ENCODE measurements around the gene NBPF1.
"Not testable (repeated sequence)": the region's sequence is repeated elsewhere in the genome, so short reads cannot be mapped to it uniquely, and the experiment has no call there.

Gene NBPF1

GRCh38 chr1:16621681-16622315, 8.4 kb upstream of the NBPF1 start:
- DNase-seq (ENCODE audit: low spot score) = not testable (repeated sequence)

- peak; percentile 52 for DNase-seq (ENCODE audit: low spot score)
Measured at GRCh38 chr1:16621300-16621658, 7.9 kb upstream of the NBPF1 start.

- DNase-seq (ENCODE audit: low spot score) = not testable (repeated sequence)
Measured at GRCh38 chr1:16619803-16620501, 6.6 kb upstream of the NBPF1 start.

GRCh38 chr1:16618719-16619118, 5.4 kb upstream of the NBPF1 start:
- DNase-seq (ENCODE audit: low spot score) = no peak

GRCh38 chr1:16617778-16618580, 4.6 kb upstream of the NBPF1 start:
- DNase-seq (ENCODE audit: low spot score) = peak; percentile 55

GRCh38 chr1:16617114-16617631, 3.8 kb upstream of the NBPF1 start:
- DNase-seq (ENCODE audit: low spot score) = peak; percentile 9

- no peak for DNase-seq (ENCODE audit: low spot score)
Measured at GRCh38 chr1:16615253-16616252, 2.2 kb upstream of the NBPF1 start.

- DNase-seq (ENCODE audit: low spot score) = peak; percentile 29
Measured at GRCh38 chr1:16614361-16615252, 1.2 kb upstream of the NBPF1 start.

- peak; percentile 90 for DNase-seq (ENCODE audit: low spot score)
Measured at GRCh38 chr1:16612332-16613172, 812 bp downstream of the NBPF1 start.

GRCh38 chr1:16611981-16612331, 1.4 kb downstream of the NBPF1 start:
- not testable (repeated sequence) for DNase-seq (ENCODE audit: low spot score)

GRCh38 chr1:16611164-16611563, 2.2 kb downstream of the NBPF1 start:
- not testable (repeated sequence) for DNase-seq (ENCODE audit: low spot score)

GRCh38 chr1:16610553-16610952, 2.8 kb downstream of the NBPF1 start:
- DNase-seq (ENCODE audit: low spot score) = not testable (repeated sequence)

GRCh38 chr1:16609761-16610160, 3.6 kb downstream of the NBPF1 start:
- DNase-seq (ENCODE audit: low spot score) = not testable (repeated sequence)

GRCh38 chr1:16608838-16609560, 4.4 kb downstream of the NBPF1 start:
- no peak for DNase-seq (ENCODE audit: low spot score)

GRCh38 chr1:16607853-16608815, 5.2 kb downstream of the NBPF1 start:
- DNase-seq (ENCODE audit: low spot score) = not testable (repeated sequence)

- DNase-seq (ENCODE audit: low spot score) = no peak
Measured at GRCh38 chr1:16607433-16607851, 5.9 kb downstream of the NBPF1 start.

GRCh38 chr1:16606666-16607432, 6.5 kb downstream of the NBPF1 start:
- DNase-seq (ENCODE audit: low spot score) = not testable (repeated sequence)

Data from pons (tissue), 1 donor.